Measurements from ENCODE around the gene UFSP1. TPM values are rescaled to one million over a fixed set of nuclear protein-coding genes. Genes with fewer than 3 reads are reported as not detected.
"Not testable (repeated sequence)": the region's sequence is repeated elsewhere in the genome, so short reads cannot be mapped to it uniquely, and the experiment has no call there.

Gene UFSP1
- total and polyA plus RNA-seq, 7 donors = 2.5 to 8.0 (median 5.4) TPM

- DNase-seq (no peak), ATAC-seq (no peak)
- Histone ChIP-seq H3K4me1 (no peaks in the 10 kb centered on the region), H3K4me3 (no peak overlapping the region), H3K9me3 (no peaks in the 10 kb centered on the region), H3K27me3 (ENCODE audit: insufficient read depth in 3 of 3, low read length in 2 of 3) (no peaks in the 10 kb centered on the region), H3K27ac (no peak overlapping the region), H3K36me3 (ENCODE audit: insufficient read depth in 1 of 2, low read depth in 1 of 2) (no peaks in the 10 kb centered on the region)
- intact Hi-C loops (cut with DNase I) = no loop called here
- no peak for TF ChIP-seq CTCF (IDR thresholded peaks at IDR 0.05)
Measured at GRCh38 chr7:100921039-100921438, 31.5 kb upstream of the UFSP1 start.

- ATAC-seq; H3K27ac ChIP-seq; DNase-seq; H3K36me3 ChIP-seq (ENCODE audit: insufficient read depth in 1 of 2, low read depth in 1 of 2); intact Hi-C loops (cut with DNase I); H3K27me3 ChIP-seq (ENCODE audit: insufficient read depth in 3 of 3, low read length in 2 of 3); H3K4me1 ChIP-seq; H3K9me3 ChIP-seq; H3K4me3 ChIP-seq: not testable (repeated sequence)
- WGBS, 3 donors = 76 to 77% (median 76%) methylated on average over 9 of the region's 9 CpGs
Measured at GRCh38 chr7:100919779-100920437, 30.4 kb upstream of the UFSP1 start.

GRCh38 chr7:100919335-100919734 is 29.8 kb upstream of the UFSP1 start:
- ATAC-seq; DNase-seq; H3K27ac ChIP-seq; H3K4me3 ChIP-seq; H3K27me3 ChIP-seq (ENCODE audit: insufficient read depth in 3 of 3, low read length in 2 of 3); intact Hi-C loops (cut with DNase I); H3K9me3 ChIP-seq; H3K36me3 ChIP-seq (ENCODE audit: insufficient read depth in 1 of 2, low read depth in 1 of 2); H3K4me1 ChIP-seq: not testable (repeated sequence)
- WGBS, 3 donors = 81 to 89% (median 84%) methylated on average over 5 of the region's 5 CpGs

- H3K27me3 ChIP-seq (ENCODE audit: insufficient read depth in 3 of 3, low read length in 2 of 3) = no peaks in the 10 kb centered on the region
- H3K27ac ChIP-seq = no peak overlapping the region
- H3K4me3 ChIP-seq = no peak overlapping the region
- H3K9me3 ChIP-seq = no peaks in the 10 kb centered on the region
- H3K4me1 ChIP-seq = no peaks in the 10 kb centered on the region
- 81 to 87% (median 84%) methylated on average over 8 of the region's 8 CpGs for WGBS, 3 donors
- no peak for ATAC-seq
- H3K36me3 ChIP-seq (ENCODE audit: insufficient read depth in 1 of 2, low read depth in 1 of 2) = no peaks in the 10 kb centered on the region
- no peak for DNase-seq
- intact Hi-C loops (cut with DNase I) = no loop called here
- no peak for TF ChIP-seq CTCF (IDR thresholded peaks at IDR 0.05)
Measured at GRCh38 chr7:100914879-100915447, 25.4 kb upstream of the UFSP1 start.

- no peak overlapping the region for H3K27ac ChIP-seq
- DNase-seq (no peak), ATAC-seq (no peak)
- H3K36me3 ChIP-seq (ENCODE audit: insufficient read depth in 1 of 2, low read depth in 1 of 2) = no peaks in the 10 kb centered on the region
- H3K27me3 ChIP-seq (ENCODE audit: insufficient read depth in 3 of 3, low read length in 2 of 3) = no peaks in the 10 kb centered on the region
- H3K4me3 ChIP-seq = no peak overlapping the region
- WGBS, 3 donors = 78 to 85% (median 82%) methylated on average over 15 of the region's 15 CpGs
- H3K9me3 ChIP-seq = no peaks in the 10 kb centered on the region
- H3K4me1 ChIP-seq = no peaks in the 10 kb centered on the region
- no peak for TF ChIP-seq CTCF (IDR thresholded peaks at IDR 0.05)
- intact Hi-C loops (cut with DNase I) = no loop called here
Measured at GRCh38 chr7:100914208-100914878, 24.8 kb upstream of the UFSP1 start.
